HG02884 (cell line): Measurements from ENCODE around the gene DYRK2.
A peak's percentile ranks its signal among the peaks of the same experiment; 100 is the strongest.

ENCODE experiments used
- ATAC-seq: cut with Tn5 transposase; IDR thresholded peaks from one replicate; pipeline ENCODE4 v1.9.1; 2021; ENCODE audit warnings: mild to moderate bottlenecking, moderate library complexity; ENCODE audit not compliant: unreplicated experiment

The DYRK2 gene

DNA sequence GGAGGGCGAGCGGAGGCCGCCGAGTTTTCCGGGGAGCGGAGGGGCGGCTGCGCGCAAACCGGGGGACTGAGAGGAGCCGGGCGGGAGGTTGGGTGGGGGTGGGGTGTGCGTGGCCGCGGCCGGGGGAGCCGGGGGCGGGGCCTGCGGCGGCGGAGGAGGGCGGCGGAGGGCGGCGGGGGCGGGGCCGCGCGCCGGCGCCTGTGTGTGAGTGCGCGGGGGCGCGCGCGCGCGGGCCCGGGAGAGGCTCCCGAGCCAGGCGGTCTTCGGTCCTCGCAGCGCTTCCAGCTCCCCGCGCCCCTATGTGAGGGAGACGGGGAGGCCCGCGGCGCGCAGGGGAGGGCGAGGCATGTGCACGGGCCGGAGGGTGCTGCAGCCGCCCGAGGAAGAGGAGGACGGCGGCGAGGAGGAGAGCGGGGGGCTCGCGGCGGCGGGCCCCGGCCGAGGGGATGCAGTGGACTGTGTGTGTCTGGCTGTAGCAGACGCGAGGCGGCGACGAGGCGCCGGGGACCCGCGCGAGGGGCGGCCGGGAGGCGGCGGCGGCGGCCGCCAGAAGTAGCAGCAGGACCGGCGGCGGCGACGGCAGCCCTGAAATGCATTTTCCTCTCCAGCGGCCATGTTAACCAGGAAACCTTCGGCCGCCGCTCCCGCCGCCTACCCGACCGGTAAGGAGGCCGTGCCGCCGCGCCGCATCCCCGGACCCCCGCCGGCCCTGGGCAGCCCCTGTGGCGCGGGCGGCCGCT lies at the start of gene DYRK2:
DYRK2 (plus strand) TSS at position 225 of the 740 bp plus-strand sequence; CDS start at position 614, 389 bp downstream.
- ATAC-seq: peak; percentile 38

DNA sequence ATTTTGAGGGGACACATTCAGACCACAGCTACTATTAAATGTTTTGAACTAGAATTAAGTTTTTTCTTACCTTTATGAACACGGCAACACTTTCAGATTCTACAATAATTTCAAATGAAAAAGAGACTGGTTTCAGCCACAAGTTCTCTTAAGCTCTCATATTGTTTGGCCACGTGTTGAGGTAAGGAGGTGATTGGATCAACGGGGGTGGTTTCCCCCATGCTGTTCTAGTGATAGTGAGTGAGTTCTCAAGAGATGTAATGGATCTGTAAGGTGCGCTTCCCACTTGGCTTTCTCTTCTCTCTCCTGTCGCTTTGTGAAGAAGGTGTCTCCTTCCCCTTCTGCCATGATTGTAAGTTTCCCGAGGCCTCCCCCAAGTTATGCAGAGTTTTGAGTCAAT lies 48.9 kb upstream of the DYRK2 start:
- no peak for ATAC-seq

DNA sequence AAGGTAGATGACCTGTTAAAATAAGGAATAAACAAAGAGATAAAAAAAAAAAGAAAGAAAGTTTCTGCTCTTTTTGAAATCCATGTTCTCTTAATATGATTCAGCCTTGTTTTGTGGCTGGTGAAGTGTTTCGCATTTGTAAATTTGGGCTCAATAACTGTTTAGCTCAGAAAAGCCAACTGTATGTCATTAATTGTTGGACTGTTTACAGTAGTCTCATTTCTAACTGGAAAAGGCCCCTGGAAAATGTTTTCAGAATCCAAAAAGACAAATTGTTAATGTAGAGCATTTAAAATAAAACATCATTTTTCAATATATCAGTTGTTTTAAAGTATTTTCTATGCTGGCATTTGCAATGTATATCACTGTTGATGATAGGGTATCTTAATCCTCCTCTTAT lies 47.4 kb upstream of the DYRK2 start:
- ATAC-seq: no peak

DNA sequence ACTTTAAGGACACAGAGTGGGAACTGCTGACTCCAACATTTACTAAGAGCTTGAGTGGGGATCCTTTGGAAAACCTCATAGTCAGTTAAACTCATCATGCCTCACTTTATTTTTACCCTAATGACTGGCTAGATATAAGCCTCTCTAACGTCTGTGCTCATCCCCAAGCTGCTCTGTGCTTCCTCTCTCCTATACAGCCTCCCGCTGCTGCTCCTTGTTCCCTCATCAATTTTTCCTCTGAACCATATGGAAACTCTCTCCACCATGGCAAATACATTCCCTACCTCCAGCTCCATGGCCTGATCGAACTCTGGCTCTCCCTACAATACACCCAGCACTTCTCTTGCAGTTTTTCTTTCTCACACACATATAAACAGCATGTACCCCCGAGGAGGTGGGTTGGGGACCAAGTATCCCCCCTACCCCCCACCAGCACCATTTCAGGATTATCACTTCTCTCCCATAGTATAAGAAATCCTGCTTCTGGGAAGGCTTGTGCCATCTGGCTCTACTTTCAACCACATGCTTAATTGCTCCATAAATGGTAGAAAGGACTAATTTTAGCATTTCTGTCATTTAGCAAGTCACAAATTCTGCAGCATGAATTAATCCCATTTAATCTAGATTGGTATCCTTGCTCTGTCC lies 39.2 kb upstream of the DYRK2 start:
- no peak for ATAC-seq

DNA sequence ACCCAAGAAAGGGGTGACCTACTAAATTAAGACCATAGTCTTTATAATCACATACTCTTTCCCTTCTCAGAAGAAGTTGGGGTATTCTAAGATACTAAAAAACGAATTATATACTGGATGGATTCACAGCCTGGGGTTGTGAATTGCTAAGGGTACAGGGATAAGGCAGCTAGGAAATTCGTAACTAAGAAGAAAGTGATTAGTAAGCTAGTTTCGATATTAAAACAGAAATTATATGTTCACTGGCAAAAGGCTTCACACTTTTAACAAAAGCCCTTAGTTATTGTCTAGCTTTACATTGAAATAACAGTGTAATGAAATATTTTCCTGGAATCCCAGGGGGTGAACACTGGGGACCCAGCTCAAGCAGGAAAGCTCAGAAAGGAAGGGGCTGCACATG lies 35.5 kb upstream of the DYRK2 start:
- no peak for ATAC-seq

DNA sequence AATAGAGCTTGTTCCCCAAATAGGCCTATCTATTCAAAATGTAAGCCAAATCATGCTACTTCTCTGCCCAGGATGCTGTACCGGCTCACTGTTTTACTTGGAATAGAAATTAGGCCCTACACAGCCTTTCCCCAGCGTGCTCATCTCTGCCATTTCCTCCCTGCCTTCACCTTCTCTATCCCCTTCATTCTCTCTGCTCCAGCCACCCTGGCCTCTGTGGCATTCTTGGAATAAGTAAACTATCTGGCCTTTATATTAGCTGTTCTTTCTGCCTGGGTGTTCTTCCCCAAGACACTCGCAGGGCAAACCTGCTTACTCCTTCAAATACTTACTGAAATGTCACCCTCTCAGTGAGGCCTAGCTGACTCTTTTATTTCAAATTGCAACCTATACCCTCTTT lies 30.9 kb upstream of the DYRK2 start:
- ATAC-seq: no peak

DNA sequence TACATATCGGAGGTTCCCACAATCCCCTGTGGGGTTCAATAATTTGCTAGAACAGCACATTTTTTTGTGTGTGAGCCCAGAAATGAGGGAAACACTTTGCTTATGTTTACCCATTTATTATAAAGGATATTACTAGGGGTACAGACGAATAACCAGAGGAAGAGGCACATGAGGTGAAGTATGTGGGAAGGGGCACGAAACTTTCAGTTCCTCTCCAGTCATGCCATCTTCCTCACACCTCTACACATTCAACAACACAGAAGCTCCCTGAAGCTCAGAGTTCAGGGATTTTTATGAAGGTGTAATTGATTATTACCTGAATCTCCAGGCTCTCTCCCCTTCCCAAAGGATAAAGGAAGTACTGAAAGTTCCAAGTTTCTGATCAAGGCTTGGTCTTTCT lies 30.2 kb upstream of the DYRK2 start:
- no peak for ATAC-seq

DNA sequence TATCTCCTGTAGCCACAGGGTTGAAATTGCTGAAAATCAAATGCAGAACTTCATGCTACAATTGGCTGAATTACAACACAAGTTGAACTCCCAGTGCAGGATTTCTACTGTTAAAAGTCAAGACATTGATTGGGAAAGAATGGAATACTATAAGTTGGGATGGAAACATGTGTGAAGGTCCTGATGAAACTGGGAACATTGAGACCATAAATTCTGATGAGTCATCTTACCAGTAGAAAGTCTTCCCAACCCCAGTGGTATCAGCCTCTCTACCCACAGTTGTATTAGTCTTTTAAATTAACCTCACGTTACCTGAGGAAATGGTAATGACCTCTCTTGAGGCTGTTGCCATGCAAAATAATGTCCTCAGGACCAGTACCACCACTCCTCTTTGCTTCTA lies 27.4 kb upstream of the DYRK2 start:
- ATAC-seq: no peak

DNA sequence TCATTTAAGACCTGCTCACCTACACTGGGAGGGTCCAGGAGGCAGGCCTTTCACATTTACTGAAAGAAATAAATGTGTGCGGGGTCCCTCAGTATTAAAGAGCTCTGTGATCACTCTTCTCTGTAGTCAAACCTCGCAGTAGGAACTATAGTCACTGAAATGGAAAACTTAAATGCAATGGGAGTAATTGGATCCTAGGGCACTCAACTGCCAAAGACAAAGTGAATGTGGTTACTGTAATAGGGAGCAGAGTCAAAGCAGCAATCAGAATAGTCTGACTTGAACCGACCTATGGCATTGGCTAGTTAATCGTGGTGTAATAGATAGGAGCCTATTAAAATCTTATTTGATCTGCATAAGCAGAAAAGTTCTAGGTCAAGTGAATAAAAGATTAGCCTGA lies 26.6 kb upstream of the DYRK2 start:
- ATAC-seq: no peak

DNA sequence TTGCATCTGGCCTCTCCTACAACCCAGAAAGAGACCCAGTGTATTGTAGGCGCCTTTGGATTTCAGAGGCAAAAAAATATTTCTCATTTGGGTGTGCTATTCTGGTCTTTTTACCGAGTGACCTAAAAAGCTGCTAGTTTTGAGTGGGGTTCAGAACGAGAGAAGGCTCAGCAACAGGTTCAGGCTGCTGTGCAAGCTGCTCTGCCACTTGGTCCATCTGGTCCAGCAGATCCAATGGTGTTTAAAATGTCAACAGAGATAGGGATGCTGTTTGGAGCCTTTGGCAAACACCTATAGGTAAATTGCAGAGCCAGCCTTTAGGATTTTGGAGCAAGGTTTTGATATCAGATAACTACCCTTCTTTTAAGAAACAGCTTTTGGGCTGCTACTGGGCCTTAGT lies 25.3 kb upstream of the DYRK2 start:
- ATAC-seq: no peak

DNA sequence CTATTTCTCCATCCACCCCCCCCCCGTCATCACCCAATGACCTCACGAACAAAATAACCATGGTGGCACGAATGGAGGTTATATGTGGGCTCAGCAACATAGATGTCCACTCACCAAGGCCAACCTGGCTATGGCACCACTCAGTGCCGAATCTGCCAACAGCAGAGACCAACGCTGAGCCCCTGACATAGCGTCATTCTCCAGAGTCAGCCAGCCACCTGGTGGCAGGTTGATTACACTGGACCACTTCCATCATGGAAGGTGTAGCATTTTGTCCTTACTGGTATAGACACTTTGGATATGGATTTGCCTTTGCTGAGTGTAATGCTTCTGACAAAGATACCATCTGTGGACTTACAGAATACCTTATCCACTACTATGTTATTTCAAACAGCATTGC lies 24.2 kb upstream of the DYRK2 start:
- no peak for ATAC-seq

DNA sequence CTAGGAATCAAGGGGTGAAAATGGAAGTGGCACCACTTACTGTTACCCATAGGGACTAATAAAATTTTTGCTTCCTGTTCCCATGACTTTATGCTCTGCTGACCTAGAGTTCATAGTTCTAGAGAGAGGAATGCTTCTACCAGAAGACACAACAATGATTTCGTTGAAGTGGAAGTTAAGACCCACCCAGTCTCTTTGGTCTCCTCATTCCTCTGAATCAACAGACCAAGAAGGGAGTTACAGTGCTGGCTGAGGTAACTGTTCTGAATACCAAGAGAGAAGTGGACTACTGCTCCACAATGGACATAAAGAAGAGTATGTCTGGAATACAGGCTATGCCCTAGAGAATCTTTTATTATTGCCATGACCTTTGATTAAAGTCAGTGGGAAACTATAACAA lies 23.5 kb upstream of the DYRK2 start:
- no peak for ATAC-seq

DNA sequence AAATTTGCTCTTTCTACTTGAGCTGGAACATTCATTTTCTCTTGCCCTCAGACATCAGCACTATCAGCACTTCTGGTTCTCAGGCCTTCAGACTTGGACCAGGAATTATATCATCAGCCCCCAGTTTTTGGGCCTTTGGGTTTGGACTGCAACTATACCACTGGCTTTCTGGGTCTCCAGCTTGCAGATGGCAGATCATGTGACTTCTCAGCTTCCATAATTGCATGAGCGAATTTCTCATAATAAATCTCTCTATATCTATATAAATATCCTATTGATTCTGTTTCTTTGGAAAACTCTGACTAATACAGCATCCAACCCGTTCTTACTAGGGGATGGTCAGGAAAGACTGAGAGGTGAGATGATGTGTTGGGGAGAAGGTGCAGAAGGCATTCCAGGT lies 22.4 kb upstream of the DYRK2 start:
- no peak for ATAC-seq

DNA sequence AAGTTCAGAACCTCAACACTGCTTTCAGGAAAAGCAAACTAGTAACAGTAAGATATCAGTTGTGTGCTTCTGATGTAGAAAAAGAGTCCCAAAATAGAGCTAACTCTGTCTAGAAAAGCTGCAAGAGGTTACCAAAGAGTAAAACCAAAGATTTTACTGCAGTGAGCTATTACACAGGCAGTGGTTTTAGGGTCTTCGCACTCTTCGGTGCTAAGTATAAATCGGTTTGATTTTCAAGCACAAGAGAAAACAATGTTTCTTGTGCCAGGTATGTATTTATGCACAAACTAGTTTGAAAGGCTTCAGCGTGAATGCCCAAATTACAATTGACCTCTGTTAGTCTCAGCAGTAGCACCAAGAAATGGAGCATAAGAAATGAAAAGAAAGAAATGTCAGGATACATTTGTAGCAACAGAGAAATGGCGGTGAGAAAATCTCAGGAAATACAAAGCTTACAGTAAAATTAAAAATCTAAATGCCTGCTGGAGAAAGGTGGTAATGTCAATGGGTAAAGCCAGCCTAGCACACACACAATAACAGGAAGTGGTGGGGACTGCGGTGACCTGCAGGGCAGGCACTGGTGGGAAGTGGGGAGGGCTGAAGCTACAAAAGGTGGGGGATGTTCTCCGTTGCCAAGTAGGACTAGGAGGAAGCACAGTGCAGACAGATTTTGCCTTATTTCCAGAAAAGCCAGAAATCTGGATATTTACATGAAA lies 18.0 kb upstream of the DYRK2 start:
- peak; percentile 94 for ATAC-seq

DNA sequence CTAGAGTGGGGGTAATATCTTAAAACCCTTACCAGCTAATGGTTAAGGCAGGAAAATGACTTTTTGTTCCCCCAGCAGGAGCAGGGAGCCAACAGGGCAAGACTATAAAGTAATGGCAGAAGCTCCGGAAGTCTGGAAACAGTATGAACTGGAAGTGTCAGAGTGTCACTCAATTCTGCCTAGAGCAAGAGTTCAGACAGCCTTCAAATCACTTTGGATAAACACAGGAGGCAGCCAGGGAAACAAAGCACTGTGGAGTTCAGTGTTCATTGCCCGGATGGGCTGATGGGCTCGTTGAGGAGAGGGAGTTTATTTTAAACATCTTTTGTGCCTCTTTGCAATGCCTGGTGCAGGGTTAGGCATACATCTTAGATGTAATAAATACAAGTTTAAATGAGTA lies 16.5 kb upstream of the DYRK2 start:
- ATAC-seq: no peak

DNA sequence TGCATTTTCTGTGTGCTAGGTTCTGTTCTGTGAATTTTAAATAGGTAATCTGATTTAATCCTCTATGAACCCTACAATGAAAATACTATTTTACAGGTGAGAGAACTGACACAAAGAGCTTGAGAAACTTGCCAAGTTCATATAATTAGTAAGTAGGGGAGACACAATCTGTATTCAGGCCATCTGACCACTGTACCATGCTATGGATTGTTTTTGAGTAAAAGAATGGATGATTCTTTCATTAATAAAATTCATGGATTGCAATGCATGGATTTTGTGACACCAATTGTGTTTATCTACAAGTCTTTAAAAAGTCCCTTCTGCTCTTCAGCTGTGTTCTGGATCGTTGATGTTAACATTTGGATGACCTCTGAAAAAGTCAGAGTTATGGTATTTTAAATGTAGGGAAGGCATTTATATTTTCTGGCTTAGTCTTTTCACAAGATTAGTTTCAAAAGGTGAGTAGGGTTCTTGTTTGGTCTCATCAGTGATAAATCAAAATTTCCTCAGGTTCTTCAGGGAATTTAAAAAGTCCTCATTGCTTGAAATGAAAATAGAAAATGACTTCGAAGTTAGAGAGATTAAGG lies 15.4 kb upstream of the DYRK2 start:
- ATAC-seq: no peak

DNA sequence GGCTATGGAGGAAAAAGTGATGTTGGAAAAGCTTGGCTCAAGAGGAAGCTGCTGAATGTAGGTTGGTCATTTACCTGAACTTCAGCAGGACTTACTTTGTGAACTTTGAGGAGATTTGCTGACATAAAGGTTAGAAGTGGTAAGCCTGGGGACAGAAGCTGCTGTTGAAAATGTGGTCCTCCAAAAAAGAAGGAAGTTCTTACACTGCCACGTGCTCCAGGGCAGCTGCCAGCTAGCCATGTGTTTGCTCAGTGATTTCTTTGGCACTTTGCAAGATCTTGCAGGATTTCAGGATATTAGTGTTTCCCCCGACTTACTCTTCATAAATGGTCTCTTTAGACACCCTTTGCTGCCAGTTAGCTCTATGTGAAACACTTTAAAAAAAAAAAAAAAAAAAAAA lies 14.8 kb upstream of the DYRK2 start:
- no peak for ATAC-seq

DNA sequence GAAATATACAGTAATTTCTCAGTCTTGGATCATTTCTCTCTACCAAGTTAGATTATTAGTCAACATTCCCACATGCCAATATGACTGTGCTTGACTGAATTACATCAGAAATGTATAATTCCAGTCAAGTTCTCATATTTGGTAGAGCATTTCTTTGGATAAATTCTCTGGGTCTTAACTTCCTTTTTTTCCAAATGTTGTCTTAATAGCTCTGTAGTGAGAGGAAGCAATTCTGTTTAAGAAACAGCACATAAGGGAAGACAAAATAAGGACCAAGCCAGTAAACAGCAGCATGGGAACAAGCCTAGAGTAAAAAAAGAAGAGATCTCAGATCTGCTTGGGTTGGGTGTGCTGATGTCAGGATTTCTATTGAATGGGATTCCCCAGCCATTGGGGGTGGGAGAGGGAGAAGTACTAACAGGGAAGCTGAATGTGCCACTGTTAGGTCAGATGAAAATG lies 14.2 kb upstream of the DYRK2 start:
- no peak for ATAC-seq

DNA sequence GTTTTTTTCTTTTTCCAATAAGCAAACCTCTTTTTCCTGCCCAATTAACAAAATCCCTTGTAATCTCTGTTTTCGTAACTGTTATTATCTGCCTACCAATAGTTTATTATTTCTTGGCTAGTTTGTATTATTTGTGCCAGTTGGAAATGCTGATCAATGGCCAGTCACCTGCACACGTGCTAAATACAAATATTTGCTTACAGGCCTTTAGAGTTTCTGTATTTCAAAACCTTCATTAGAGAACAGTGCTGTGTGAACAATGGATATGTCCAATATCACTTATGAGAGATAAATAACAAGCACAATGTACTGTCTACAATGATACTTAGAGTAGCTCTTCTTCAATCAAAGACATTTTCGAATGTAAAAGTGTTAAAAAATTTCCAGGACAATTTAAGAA lies 10.8 kb upstream of the DYRK2 start:
- no peak for ATAC-seq

DNA sequence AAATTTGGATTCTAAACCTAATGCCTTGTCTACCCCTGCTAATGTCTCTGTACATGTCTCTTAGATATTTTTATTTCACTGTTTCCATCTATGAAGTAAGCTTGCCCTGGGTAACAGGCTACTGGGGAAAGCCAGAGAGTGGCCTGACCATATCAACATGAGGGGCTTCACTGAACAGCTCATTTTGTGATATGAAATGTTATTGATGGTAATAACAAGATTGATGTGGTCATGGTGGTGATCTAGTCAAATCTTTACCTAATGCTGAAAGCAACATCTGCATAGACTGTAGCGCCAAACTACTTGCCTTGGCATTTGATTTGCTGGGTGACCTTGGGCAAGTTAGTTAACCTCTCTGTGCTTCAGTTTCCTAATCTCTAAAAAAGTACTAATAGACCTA lies 9.9 kb upstream of the DYRK2 start:
- ATAC-seq: no peak

DNA sequence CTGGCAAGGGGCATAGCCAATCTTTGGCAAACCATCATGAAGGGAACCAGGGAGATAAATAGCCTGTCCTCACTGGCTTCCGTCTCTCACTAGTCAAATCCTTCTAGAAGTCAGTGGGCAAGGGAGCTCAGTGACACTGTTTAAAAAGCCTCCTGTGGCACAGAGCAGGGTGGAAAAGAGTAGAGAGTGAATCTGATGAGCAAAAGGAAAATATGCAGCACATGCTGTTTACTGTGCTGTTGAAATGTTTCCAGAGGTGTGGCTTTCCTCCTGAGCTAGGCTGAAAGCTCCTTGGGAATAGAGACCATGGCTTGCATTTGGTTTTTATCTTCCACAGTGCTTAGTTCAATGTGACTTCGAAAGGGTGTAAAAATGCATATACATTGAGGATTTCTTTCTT lies 7.7 kb upstream of the DYRK2 start:
- no peak for ATAC-seq

DNA sequence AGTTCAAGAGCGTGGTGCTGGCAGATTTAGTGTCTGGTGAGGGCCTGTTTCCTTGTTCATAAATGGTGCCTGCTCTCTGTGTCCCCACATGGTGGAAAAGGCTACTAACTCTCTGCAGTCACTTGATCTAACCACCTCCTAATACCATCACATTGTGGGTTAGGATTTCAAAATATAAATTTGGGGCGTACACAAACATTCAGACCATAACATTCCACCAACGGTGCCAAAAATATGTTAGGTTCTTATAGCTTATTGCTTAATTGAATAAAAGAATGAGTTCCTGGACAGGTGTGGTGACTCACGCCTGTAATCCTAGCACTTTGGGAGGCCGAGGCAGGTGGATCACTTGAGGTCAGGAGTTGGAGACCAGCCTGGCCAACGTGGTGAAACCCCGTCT lies 3.4 kb upstream of the DYRK2 start:
- ATAC-seq: no peak
